Liver (tissue), 9 donors: ENCODE results near the gene MIPEP. TPM values are rescaled to one million over a fixed set of nuclear protein-coding genes. Genes with fewer than 3 reads are reported as not detected.

Source experiments
- DNase-seq: peaks from one replicate; pipeline ENCODE4 v3.0.0-alpha.2; 2017; ENCODE audit warnings: low spot score
- H3K27ac ChIP-seq, 2 donors: one replicate each; pipeline ENCODE4 v1.7.0; 2013; ENCODE audit warnings: inconsistent platforms in 2 of 2, low read length in 2 of 2, control low read depth in 1 of 2, low read depth in 1 of 2, mild to moderate bottlenecking in 1 of 2
- H3K27me3 ChIP-seq, 4 donors: one replicate each; pipeline versions ENCODE4 v1.6.1 to v1.7.0; 2013; ENCODE audit warnings: low read length in 3 of 4, inconsistent platforms in 1 of 4, mild to moderate bottlenecking in 1 of 4, moderate library complexity in 1 of 4; ENCODE audit not compliant: control insufficient read depth in 4 of 4, insufficient read depth in 4 of 4
- H3K36me3 ChIP-seq, 4 donors: one replicate each; pipeline versions ENCODE4 v1.6.1 to v1.7.0; 2013; ENCODE audit warnings: low read length in 3 of 4, mild to moderate bottlenecking in 3 of 4, low read depth in 1 of 4, moderate library complexity in 1 of 4; ENCODE audit not compliant: control insufficient read depth in 4 of 4, insufficient read depth in 3 of 4
- H3K4me1 ChIP-seq, 4 donors: one replicate each; pipeline versions ENCODE4 v1.6.1 to v1.7.0; 2013; ENCODE audit warnings: low read length in 3 of 4, mild to moderate bottlenecking in 3 of 4, moderate library complexity in 1 of 4; ENCODE audit not compliant: control insufficient read depth in 4 of 4, insufficient read depth in 4 of 4
- H3K4me3 ChIP-seq, 3 donors: one replicate each; pipeline versions ENCODE4 v1.6.1 to v1.7.0; 2013; ENCODE audit warnings: low read length in 3 of 3, control low read depth in 1 of 3, low read depth in 1 of 3, mild to moderate bottlenecking in 1 of 3
- H3K9ac ChIP-seq, 2 donors: one replicate each; pipeline ENCODE4 v1.7.0; 2013; ENCODE audit warnings: low read length in 2 of 2, mild to moderate bottlenecking in 2 of 2, moderate library complexity in 2 of 2, control low read depth in 1 of 2, low read depth in 1 of 2
- H3K9me3 ChIP-seq, 4 donors: one replicate each; pipeline versions ENCODE4 v1.6.1 to v1.7.0; 2013; ENCODE audit warnings: low read length in 3 of 4; ENCODE audit not compliant: control insufficient read depth in 4 of 4
- ATF3 ChIP-seq: IDR thresholded peaks from 2 replicates; pipeline ENCODE4 v1.6.1; 2016; ENCODE audit warnings: antibody characterized with exemption
- CTCF ChIP-seq: fragments of 150-350 bp; IDR thresholded peaks from 2 replicates; pipeline ENCODE4 v1.5.1; 2017; ENCODE audit warnings: improper control_type of control experiment, low read depth, low read length; ENCODE audit not compliant: missing input control
- EGR1 ChIP-seq, 2 donors: IDR thresholded peaks; 2 replicates each; pipeline ENCODE4 v1.6.1; 2016 to 2018; ENCODE audit warnings: antibody characterized with exemption in 2 of 2, low read depth in 2 of 2
- FOXA1 ChIP-seq: IDR thresholded peaks from 2 replicates; pipeline ENCODE4 v1.6.1; 2016; ENCODE audit warnings: antibody characterized with exemption
- FOXA2 ChIP-seq: IDR thresholded peaks from 2 replicates; pipeline ENCODE4 v1.6.1; 2016; ENCODE audit warnings: antibody characterized with exemption
- GABPA ChIP-seq, 2 donors: IDR thresholded peaks in 1 of 2; conservative IDR thresholded peaks in 1 of 2; 2 replicates each; pipeline ENCODE4 v1.6.1; 2016; ENCODE audit warnings: antibody characterized with exemption in 2 of 2, mild to moderate bottlenecking in 1 of 2, moderate library complexity in 1 of 2
- HNF4A ChIP-seq, 2 donors: conservative IDR thresholded peaks; 2 replicates each; pipeline ENCODE4 v1.6.1; 2016; ENCODE audit warnings: antibody characterized with exemption in 2 of 2, mild to moderate bottlenecking in 2 of 2
- HNF4G ChIP-seq: IDR thresholded peaks from 2 replicates; pipeline ENCODE4 v1.6.1; 2016; ENCODE audit warnings: antibody characterized with exemption
- JUND ChIP-seq, 2 donors: IDR thresholded peaks; 2 replicates each; pipeline ENCODE4 v1.6.1; 2016; ENCODE audit warnings: antibody characterized with exemption in 2 of 2
- MAX ChIP-seq: IDR thresholded peaks from 2 replicates; pipeline ENCODE4 v1.6.1; 2016; ENCODE audit warnings: antibody characterized with exemption
- NR2F2 ChIP-seq: IDR thresholded peaks from 2 replicates; pipeline ENCODE4 v1.6.1; 2016; ENCODE audit warnings: antibody characterized with exemption
- RAD21 ChIP-seq, 2 donors: IDR thresholded peaks; 2 replicates each; pipeline ENCODE4 v1.6.1; 2016; ENCODE audit warnings: antibody characterized with exemption in 2 of 2, mild to moderate bottlenecking in 2 of 2
- REST ChIP-seq: IDR thresholded peaks from 2 replicates; pipeline ENCODE4 v1.6.1; 2016; ENCODE audit warnings: antibody characterized with exemption, mild to moderate bottlenecking
- RXRA ChIP-seq, 2 donors: IDR thresholded peaks; 2 replicates each; pipeline ENCODE4 v1.6.1; 2017 to 2018; ENCODE audit warnings: antibody characterized with exemption in 2 of 2, mild to moderate bottlenecking in 1 of 2
- SP1 ChIP-seq: IDR thresholded peaks from 2 replicates; pipeline ENCODE4 v1.6.1; 2018; ENCODE audit warnings: antibody characterized with exemption, mild to moderate bottlenecking
- TAF1 ChIP-seq: conservative IDR thresholded peaks from 2 replicates; pipeline ENCODE4 v1.6.1; 2016; ENCODE audit warnings: antibody characterized with exemption, mild to moderate bottlenecking
- YY1 ChIP-seq: IDR thresholded peaks from 2 replicates; pipeline ENCODE4 v1.6.1; 2016; ENCODE audit warnings: antibody characterized with exemption, mild to moderate bottlenecking
- ZBTB33 ChIP-seq: IDR thresholded peaks from 2 replicates; pipeline ENCODE4 v1.6.1; 2016; ENCODE audit warnings: antibody characterized with exemption
- WGBS: extraction: QIAGEN DNeasy Blood & Tissue Kit; methylation state at CpG from one replicate; pipeline ENCODE4 v1.1.7; 2013; 5-methylcytosine and 5-hydroxymethylcytosine counted together
- polyA plus RNA-seq, 2 donors: library from polyadenylated mRNA; stranded (reverse) in 1 of 2; unstranded in 1 of 2; fragments of 200-250 nt in 1 of 2; fragments of >200 nt in 1 of 2; fragmentation: Nextera tagmentation in 1 of 2; extraction: Ambion mirVana in 1 of 2; gene quantifications; one replicate each; pipeline versions ENCODE4 v1.2.1 to v1.2.3, GENCODE V29; 2013 to 2015
- total RNA-seq, 2 donors: library from RNA; depleted of rRNA; stranded (reverse); fragments of >200 nt; gene quantifications; one replicate each; pipeline ENCODE4 v1.2.3, GENCODE V29; 2014
- donor health status: healthy.
- donor health status: healthy.
- donor health status: healthy.
- donor health status: healthy.
- donor health status: healthy.

MIPEP gene
- total and polyA plus RNA-seq, 4 donors: 7.4 to 11.7 (median 10.2) TPM

- no peak for DNase-seq
- no peak overlapping the region for H3K4me3 ChIP-seq
- no peak for TF ChIP-seq RAD21 (IDR thresholded peaks at IDR 0.05)
- H3K27me3 ChIP-seq: no peaks in the 10 kb centered on the region
- H3K4me1 ChIP-seq: no peaks in the 10 kb centered on the region
- H3K36me3 ChIP-seq: peaks cover 0 to 1% (median 0%) of the 10 kb centered on the region in 4 donors
- no peaks in the 10 kb centered on the region for H3K9me3 ChIP-seq
- no peak overlapping the region for H3K27ac ChIP-seq
- WGBS: 83% methylated on average over 1 of the region's 1 CpG
- no peak overlapping the region for H3K9ac ChIP-seq
Observed at GRCh38 chr13:23850134-23850533, 39.1 kb downstream of the MIPEP start.

- Histone ChIP-seq H3K4me1 (no peaks in the 10 kb centered on the region), H3K9me3 (no peaks in the 10 kb centered on the region), H3K36me3 (peaks cover 0 to 1% (median 0%) of the 10 kb centered on the region in 4 donors), H3K27ac (no peak overlapping the region), H3K9ac (no peak overlapping the region), H3K27me3 (no peaks in the 10 kb centered on the region), H3K4me3 (no peak overlapping the region)
- DNase-seq: no peak
- WGBS: over 99% methylated on average over 2 of the region's 2 CpGs
- TF ChIP-seq TAF1 (no peak), CTCF (no peak), EGR1 (IDR thresholded peaks at IDR 0.05; ENCODE audit: low read depth in 2 of 2) (no peak), HNF4G (no peak), GABPA (IDR thresholded peaks at IDR 0.05 in 1 of 2, conservative IDR thresholded peaks at IDR 0.05 in 1 of 2) (no peak), ATF3 (no peak), FOXA2 (no peak), NR2F2 (no peak), JUND (IDR thresholded peaks at IDR 0.05) (no peak), REST (no peak), RAD21 (IDR thresholded peaks at IDR 0.05) (no peak), HNF4A (conservative IDR thresholded peaks at IDR 0.05) (no peak), FOXA1 (no peak), ZBTB33 (no peak), MAX (no peak), YY1 (no peak), RXRA (IDR thresholded peaks at IDR 0.05) (no peak), SP1 (no peak)
Observed at GRCh38 chr13:23849670-23850069, 39.5 kb downstream of the MIPEP start.
